GM18909 (cell line): ENCODE measurements around the gene APOO.
"Not testable (repeated sequence)": the region's sequence is repeated elsewhere in the genome, so short reads cannot be mapped to it uniquely, and the experiment has no call there.

Experiments
- ATAC-seq: cut with Tn5 transposase; IDR thresholded peaks from one replicate; pipeline ENCODE4 v1.9.1; 2021; ENCODE audit warnings: mild to moderate bottlenecking; ENCODE audit not compliant: unreplicated experiment, poor library complexity

Gene APOO

GRCh38 chrX:23864742-23865326, 42.9 kb downstream of the APOO start:
- ATAC-seq = no peak

DNA sequence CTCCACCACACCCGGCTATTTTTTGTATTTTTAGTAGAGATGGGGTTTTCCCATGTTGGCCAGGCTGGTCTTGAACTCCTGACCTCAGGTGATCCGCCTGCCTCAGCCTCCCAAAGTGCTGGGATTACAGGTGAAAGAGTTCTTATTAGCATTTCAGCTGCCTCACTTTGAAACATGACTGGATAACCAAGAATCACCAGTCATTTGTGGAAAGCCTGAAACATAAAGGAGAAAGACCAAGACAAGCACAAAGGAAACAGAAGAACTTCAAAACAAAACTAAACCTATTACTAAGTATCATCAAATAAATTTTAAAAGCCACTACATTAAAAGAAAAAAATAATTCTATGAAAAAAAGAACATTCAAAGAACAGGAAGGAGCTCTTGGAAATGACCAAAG, 45.8 kb downstream of the APOO start:
- ATAC-seq = not testable (repeated sequence)

DNA sequence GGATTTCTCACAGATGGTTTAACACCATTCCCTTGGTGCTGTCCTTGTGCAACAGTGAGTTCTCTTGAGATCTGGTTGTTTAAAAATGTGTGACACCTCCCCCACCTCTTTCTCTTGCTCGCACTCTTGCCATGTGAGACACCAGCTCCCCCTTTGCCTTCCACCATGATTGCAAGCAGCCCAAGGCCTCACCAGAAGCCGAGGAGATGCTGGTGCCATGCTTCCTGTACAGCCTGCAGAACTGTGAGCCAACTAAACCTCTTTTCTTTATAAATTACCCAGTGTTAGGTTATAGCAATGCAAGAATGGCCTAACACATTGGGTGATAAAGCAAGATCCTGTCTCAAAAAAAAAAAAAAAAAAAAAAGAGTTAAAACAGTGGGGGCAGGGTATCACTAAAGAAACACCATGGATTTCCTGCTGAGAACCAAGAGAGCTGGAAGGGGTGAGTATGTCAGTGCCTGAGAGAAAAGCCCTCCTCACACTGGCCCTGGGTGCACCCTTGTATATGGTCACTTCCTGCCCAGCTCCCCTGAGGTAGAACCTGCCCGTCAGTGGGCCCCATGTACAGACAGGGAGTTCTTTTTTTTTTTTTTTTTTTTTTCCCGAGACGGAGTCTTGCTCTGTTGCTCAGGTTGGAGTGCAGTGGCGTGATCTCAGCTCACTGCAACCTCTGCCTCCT, 46.4 kb downstream of the APOO start:
- ATAC-seq = no peak

DNA sequence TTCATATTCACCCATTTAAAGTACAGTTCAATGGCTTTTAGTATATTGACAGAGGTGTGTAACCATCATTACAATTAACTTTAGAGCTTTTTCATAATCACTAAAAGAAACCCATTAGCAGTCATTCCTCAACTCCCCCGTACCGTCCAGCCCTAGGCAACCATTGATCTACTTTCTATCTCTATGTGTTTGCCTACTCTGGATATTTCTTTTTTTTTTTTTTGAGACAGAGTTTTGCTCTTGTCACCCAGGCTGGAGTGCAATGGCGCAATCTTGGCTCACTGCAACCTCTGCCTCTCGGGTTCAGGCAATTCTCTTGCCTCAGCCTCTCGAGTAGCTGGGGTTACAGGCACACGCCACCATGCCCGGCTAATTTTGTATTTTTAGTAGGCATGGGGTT, 48.5 kb downstream of the APOO start:
- ATAC-seq = not testable (repeated sequence)

- no peak for ATAC-seq
Measured at GRCh38 chrX:23857935-23858334, 49.8 kb downstream of the APOO start.

- ATAC-seq = no peak
Measured at GRCh38 chrX:23857363-23857762, 50.4 kb downstream of the APOO start.

GRCh38 chrX:23855569-23855968, 52.2 kb downstream of the APOO start:
- ATAC-seq = no peak

GRCh38 chrX:23854945-23855344, 52.8 kb downstream of the APOO start:
- no peak for ATAC-seq

DNA sequence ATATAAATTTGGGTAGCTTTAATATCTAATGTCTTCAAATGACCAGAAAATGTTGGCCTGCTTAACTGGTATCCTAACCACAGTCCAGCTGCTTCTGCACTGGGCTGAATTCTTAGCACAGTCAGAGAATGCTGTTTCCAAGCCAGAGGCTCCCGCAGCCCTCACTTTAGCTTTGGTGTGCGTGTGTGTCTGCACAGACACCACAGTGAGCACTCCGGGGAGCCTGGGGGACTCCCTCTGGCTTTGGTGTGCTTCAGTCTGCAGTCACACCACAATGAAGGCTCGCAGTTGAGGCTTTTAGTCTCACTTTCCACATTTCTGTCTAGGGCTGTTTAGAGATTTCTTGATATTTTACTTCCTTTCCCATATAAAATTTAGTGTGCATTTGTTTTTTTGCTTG, 53.6 kb downstream of the APOO start:
- no peak for ATAC-seq

GRCh38 chrX:23851544-23851943, 56.2 kb downstream of the APOO start:
- ATAC-seq = no peak

DNA sequence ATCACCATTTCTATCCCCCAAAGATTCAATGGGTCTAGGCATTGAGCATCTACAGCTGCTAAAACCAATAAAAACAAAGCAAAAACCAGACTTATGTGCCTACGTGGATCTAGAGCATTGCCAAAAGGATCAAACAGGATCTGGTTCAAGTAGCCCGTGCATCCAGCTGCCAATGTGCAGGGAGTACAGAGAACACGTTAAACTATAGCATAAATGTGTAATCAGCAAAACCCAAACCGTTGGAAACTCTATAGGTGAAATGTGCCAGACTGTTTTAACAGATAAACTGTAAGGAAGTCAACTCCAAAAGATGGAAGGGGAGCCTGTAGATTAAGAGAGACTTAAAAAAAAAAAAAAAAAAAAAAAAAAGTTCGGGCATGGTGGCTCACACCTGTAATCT, 58.5 kb downstream of the APOO start:
- no peak for ATAC-seq

GRCh38 chrX:23845351-23845817, 62.4 kb downstream of the APOO start:
- ATAC-seq = no peak

GRCh38 chrX:23844502-23845138, 63.1 kb downstream of the APOO start:
- no peak for ATAC-seq

- ATAC-seq = no peak
Measured at GRCh38 chrX:23841847-23842522, 65.8 kb downstream of the APOO start.

DNA sequence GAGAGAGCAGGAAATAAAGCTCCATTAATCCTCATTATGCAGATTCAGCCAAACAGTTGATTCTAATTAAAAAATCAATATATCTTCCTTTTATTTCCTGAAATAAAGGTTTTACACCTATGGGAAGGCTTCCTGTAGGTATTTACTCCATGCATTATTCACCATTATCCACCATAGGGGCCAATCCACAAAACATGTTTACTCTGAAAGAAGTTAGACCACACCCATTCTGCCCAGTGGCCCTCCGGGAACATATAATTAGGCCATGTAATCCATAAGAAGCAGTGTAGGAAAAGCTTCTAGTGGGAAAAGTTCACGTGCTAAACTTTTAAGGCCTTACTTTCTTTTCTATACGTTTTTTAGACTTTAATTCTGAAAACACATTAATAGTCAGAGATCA, 67.1 kb downstream of the APOO start:
- ATAC-seq = no peak

DNA sequence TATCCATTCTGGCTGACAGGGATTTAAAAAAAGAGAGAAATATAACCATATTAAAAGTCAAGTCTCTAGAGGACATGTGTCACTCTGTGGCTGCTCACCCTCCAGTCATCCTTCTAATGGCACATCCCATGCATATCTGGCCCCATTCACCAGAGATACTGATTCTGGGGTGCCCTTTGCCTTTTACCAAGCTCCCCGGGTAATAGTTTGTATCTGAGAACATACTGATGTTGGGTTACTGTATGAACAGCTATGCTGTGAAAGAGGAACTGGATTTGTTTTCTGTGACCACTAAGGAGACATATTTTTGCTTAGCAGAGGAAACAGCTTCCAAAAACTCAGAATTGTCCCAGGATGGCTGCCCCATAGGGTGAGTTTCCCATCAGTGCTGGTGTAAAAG, 68.8 kb downstream of the APOO start:
- no peak for ATAC-seq

- ATAC-seq = no peak
Measured at GRCh38 chrX:23832721-23833120, 75.0 kb downstream of the APOO start.

DNA sequence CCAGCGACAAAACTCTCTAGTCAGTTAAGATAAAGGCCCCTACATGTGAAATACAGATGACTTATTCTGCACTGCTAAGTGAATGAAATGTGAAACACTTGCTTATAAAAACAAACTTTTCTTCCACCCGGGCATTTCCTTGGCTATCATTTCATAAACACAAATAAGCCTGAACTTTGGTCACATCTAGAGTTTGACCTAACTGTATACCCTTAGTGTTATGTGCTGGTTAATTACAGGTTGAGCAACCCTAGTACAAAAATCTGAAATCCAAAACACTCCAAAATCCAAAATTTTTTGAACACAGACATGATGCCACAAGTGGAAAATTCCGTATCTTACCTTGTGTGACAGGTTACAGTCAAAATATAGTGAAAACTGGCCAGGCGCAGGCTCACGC, 78.9 kb downstream of the APOO start:
- no peak for ATAC-seq

- no peak for ATAC-seq
Measured at GRCh38 chrX:23826653-23827052, 81.1 kb downstream of the APOO start.

GRCh38 chrX:23826216-23826615, 81.5 kb downstream of the APOO start:
- no peak for ATAC-seq

- no peak for ATAC-seq
Measured at GRCh38 chrX:23825675-23826074, 82.1 kb downstream of the APOO start.
